Epithelial cell of proximal tubule (primary cell): ENCODE results near the gene GNRHR. TPM values are rescaled to one million over a fixed set of nuclear protein-coding genes. Genes with fewer than 3 reads are reported as not detected.
"Not testable (repeated sequence)": the region's sequence is repeated elsewhere in the genome, so short reads cannot be mapped to it uniquely, and the experiment has no call there.

Source experiments
- DNase-seq: peaks from one replicate; pipeline ENCODE4 v3.0.0-alpha.2; 2011; ENCODE audit warnings: low read depth
- H3K4me3 ChIP-seq: 2 replicates; pipeline ENCODE4 v1.5.1; 2011; ENCODE audit warnings: low read depth, mild to moderate bottlenecking, low read length
- total RNA-seq: library from RNA; depleted of rRNA; stranded (reverse); fragments of >200 nt; gene quantifications from 2 replicates; pipeline ENCODE4 v1.2.3, GENCODE V29; 2015
- TF ChIP-seq, protein P1 (sequence below): conservative IDR thresholded peaks from 2 replicates; pipeline ENCODE4 v1.5.1; 2012; ENCODE audit warnings: low read depth, mild to moderate bottlenecking, low read length

The GNRHR gene
- total RNA-seq, 1 donor from 2014 or later, result not detected

DNA sequence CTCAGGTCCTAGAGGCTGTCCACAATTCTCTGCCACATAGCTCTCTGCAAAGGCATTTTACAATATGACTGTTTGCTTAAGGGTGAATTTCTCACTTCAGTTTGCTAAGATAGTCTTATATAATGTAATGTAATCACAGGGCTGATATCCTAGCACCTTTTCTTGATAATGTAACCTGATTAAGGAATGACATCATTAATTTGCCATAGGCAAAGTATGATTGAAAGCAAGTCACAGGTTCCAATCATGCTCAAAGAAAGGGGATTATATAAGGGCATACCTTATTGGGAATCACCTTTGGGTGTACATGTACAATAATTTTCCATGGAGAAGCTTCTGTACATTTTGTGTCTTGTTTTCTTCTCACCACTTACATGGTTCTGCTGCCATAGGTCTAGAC, 18.9 kb downstream of the GNRHR start:
- DNase-seq, result no peak
- no peak overlapping the region for H3K4me3 ChIP-seq
- TF ChIP-seq, protein P1, sequence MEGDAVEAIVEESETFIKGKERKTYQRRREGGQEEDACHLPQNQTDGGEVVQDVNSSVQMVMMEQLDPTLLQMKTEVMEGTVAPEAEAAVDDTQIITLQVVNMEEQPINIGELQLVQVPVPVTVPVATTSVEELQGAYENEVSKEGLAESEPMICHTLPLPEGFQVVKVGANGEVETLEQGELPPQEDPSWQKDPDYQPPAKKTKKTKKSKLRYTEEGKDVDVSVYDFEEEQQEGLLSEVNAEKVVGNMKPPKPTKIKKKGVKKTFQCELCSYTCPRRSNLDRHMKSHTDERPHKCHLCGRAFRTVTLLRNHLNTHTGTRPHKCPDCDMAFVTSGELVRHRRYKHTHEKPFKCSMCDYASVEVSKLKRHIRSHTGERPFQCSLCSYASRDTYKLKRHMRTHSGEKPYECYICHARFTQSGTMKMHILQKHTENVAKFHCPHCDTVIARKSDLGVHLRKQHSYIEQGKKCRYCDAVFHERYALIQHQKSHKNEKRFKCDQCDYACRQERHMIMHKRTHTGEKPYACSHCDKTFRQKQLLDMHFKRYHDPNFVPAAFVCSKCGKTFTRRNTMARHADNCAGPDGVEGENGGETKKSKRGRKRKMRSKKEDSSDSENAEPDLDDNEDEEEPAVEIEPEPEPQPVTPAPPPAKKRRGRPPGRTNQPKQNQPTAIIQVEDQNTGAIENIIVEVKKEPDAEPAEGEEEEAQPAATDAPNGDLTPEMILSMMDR, result no peak

DNA sequence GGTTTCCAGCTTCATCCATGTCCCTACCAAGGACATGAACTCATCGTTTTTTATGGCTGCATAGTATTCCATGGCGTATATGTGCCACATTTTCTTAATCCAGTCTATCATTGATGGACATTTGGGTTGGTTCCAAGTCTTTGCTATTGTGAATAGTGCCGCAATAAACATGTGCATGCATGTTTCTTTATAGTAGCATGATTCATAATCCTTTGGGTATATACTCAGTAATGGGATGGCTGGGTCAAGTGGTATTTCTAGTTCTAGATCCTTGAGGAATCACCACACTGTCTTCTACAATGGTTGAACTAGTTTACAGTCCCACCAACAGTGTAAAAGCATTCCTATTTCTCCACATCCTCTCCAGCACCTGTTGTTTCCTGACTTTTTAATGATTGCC, 23.7 kb downstream of the GNRHR start:
- H3K4me3 ChIP-seq, DNase-seq: not testable (repeated sequence)

DNA sequence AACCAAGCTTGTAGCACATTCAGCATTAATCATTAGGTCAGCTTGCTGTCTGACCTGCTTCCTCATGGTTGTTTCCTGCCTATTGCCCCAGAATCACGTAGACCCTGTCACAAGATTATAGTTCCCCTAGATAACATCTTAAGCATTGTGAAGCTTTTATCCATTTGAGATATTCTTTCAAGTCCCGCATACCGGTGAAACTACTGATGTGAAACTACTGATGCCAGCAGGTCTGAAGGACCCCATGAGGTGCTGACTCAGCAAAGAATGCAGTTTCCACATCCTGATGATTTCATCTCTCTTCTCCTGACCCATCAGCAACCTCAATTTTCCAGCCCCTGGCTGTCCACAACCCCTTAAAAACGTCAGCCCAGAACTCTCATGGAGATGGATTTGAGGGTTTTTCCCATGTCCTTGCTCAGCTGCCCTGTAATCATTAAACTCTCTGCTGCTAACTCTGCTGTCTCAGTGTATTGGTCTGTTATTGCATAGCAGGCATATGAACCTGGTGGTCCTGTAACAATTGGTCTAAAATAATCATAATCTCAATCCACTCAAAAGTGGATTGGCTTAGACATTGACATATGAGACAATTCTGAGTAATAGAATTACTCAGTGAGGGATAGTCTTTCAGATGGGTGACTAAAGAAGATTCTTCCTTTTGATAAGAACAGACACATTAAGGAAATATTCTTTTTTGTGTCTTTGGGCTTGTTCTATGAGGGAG, 26.9 kb downstream of the GNRHR start:
- no peak overlapping the region for H3K4me3 ChIP-seq
- peak; percentile 37 for DNase-seq
- TF ChIP-seq, protein P1, result no peak

DNA sequence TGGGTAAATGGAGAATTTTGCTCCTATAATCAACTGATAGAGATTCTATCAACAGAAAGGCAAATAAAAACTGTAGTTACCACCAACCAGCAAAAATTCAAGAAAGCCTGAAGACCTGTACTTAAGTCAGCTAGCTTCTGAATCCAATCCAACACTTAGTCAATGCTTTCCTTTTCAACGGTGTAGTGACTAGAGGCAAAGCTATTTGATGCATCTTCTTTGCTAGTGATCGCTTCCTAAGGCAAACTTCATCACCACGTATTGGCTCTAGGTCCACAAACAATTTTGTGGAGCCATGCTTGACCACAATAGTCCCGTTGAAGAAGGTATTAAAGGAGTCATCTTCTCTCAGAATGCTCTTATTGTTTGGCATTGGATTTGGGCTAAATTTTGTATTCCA, 28.2 kb downstream of the GNRHR start:
- H3K4me3 ChIP-seq, result no peak overlapping the region
- TF ChIP-seq, protein P1, result no peak
- DNase-seq, result no peak

DNA sequence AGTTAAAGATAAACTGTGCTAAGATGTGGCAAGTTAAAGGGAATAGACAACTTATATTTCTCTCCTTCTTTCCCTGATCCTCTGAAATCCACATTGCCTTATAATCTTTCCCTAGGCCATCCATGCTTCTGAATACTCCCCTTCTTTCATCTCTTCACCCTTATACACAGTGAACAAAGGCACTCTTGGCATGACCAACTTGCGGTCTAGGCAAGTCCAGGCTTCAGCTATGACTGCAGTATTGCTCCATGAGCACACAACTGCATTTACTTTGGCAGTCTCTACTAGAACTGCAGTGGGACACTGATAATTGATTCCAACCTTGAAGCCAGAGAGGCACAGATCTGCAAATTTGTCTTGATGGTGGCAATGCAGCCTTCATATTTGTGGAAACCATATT, 29.1 kb downstream of the GNRHR start:
- no peak overlapping the region for H3K4me3 ChIP-seq
- TF ChIP-seq, protein P1, result no peak
- DNase-seq, result no peak

DNA sequence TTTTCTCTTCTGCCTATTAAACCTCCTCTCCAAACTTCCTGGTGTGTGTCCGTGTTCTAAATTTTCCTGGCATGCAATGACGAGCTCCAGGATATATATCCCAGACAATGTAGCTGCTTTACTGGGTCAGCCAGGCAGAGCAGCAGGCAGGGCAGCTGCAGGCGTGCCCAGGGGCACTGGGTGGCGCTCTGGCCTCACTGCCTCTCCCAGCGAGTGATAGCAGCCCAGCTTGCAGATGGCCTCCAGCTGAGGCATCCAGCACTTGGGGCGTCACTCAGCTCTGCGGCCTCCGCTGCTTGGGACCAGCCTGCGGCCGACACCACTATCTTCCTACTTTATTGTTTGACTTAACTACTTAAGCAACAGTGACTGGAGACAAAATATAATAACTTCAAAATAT, 30.2 kb downstream of the GNRHR start:
- H3K4me3 ChIP-seq, result no peak overlapping the region
- no peak for DNase-seq
- TF ChIP-seq, protein P1, result no peak

DNA sequence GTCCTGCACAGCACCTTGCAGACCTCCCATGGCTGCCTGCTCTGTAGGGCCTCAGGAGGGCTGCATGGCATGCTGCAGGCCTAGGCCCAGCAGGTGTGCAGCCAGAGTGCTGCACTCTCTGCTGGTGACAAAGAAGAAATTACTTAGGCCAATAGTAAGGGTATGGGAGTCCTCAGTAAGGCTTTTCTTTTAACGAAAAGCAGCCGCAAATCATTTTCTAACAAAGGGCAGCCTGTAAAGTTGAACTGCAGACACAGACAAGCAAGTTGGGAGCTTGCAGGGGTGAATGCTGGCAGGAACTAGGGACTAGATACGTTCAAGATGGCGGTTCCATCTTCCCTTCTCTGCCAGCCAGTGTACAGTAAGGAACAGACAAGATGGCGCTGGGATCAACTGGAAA, 30.8 kb downstream of the GNRHR start:
- no peak overlapping the region for H3K4me3 ChIP-seq
- DNase-seq, result no peak
- TF ChIP-seq, protein P1, result no peak
